A549 treated with DMSO at 1 μM for 4 hours (cell line): ENCODE measurements around the gene IRX5. TPM values are rescaled to one million over a fixed set of nuclear protein-coding genes. Genes with fewer than 3 reads are reported as not detected.

ENCODE experiments used
- total RNA-seq: library from RNA; stranded (reverse); fragments of 200-300 nt; extraction: Qiagen RNA extraction; gene quantifications from 5 replicates; pipeline ENCODE4 v1.2.3, GENCODE V29; 2022; ENCODE audit warnings: low read depth

IRX5 gene
- total RNA-seq, result 1.9 to 2.2 TPM (median 2.1 TPM) in 5 replicates

DNA sequence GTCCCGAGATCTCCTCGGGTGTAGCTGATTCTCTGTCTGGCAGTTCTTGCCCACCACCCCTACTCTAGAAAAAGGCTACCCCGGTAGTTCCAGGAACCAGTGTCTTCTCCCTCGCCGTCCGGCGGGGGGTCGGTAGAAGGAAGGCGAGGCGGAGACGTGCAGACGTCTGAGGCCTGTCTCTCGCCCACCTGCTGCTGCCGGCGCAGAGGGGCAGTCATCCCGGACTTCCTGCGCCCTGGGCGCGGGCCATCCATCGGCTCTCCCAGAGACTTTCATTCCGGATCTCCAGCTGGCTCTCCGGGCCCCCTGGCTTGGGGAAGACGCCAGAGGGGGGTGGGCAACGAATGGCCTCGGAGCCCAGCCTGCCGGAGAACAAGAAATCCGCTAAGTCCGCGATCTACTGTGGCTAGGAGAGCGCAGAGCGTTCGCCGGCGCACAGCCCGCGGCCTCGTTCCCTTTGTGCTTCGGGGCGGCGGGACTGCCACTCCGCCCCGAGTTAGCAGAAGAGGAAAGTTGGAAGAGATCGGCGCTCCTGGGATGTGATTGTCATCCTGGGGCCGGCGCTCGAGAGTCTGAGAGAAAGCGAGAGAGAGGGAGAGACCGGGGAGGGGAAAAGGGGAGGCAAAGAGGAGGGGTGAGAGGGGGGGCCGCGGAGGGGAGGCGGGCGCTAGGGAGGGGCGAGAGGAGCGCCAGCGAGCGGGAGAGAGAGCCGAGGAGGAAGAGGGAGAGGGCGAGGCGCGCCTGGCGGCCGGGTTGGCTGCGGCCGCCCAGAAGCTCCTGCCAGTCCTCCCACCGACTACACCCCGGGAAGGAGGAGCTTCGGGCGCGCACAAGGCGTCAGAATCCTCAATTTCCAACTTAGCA lies at the start of gene IRX5:
Gene IRX5 (plus strand): TSS at position 861 of the 864 bp plus-strand sequence. CDS start 334 bp downstream, outside the sequence.

